Nephron (organoid): ENCODE measurements around the gene PNMA1.

Experiments
- H3K27ac Mint-ChIP-seq, 3 experiments: 2 replicates each; pipeline ENCODE4 v1.8.0; 2020; ENCODE audit warnings: mixed read lengths in 3 of 3, mild to moderate bottlenecking in 2 of 3, moderate library complexity in 1 of 3
- H3K27me3 Mint-ChIP-seq: 2 replicates; pipeline ENCODE4 v1.8.0; 2021; ENCODE audit warnings: low read depth, mild to moderate bottlenecking, moderate library complexity, mixed read lengths
- H3K36me3 Mint-ChIP-seq: 2 replicates; pipeline ENCODE4 v1.8.0; 2020; ENCODE audit warnings: low read depth, mixed read lengths
- H3K4me1 Mint-ChIP-seq: 2 replicates; pipeline ENCODE4 v1.8.0; 2020; ENCODE audit warnings: mixed read lengths
- H3K4me3 Mint-ChIP-seq, 3 experiments: 2 replicates each; pipeline ENCODE4 v1.8.0; 2020; ENCODE audit warnings: mild to moderate bottlenecking in 3 of 3, mixed read lengths in 3 of 3, moderate library complexity in 2 of 3
- H3K9me3 Mint-ChIP-seq: 2 replicates; pipeline ENCODE4 v1.8.0; 2020; ENCODE audit warnings: mixed read lengths
- TF ChIP-seq, protein P1 (sequence below), 3 experiments: fragments of 200-600 bp; sonication (generic); IDR thresholded peaks; one replicate each; pipeline ENCODE4 v1.5.0; 2021; ENCODE audit warnings: antibody characterized with exemption in 3 of 3; ENCODE audit not compliant: unreplicated experiment in 3 of 3

PNMA1 gene

DNA sequence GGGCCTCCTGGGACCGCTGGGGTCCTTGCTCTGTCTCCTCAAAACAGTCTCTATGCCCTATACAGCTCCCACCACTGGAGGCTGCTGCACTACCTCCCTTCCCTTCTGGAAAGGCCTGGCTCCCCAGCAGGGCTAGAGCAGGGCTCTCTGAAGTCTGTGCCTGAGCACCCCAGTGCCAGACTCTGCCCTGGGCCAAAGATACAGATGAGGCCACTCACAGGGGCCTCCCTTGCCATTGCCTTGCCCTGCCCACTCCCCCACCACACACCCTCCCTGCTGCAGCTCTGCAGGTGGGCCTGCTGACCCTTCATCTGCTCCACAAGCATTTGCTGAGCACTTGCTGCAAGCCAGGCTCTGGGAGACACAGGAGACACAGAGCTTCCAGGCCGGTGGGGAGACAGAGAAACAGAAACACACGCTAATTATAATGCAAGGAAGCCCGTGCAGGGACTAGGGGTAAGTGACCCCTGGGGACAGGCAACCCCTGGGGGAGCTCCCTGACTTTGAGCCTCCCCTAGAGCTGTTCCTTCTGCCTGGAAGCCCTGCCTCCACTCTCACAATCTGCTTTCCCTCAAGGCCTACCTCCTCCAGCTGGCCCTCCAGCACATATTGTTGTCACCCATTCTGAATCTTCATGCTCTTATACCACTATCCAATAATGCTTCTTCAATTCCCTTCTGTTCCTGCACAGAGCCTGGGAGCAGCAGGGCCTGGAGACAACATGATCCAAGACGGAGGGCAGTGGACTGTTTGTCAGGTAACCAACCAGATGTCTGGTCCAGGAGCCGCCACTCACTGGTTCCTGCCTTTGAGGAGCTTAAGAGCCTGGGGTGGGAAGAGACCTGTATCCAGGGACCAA lies 32.6 kb upstream of the PNMA1 start:
- no peaks in the 10 kb centered on the region for H3K27me3 Mint-ChIP-seq

DNA sequence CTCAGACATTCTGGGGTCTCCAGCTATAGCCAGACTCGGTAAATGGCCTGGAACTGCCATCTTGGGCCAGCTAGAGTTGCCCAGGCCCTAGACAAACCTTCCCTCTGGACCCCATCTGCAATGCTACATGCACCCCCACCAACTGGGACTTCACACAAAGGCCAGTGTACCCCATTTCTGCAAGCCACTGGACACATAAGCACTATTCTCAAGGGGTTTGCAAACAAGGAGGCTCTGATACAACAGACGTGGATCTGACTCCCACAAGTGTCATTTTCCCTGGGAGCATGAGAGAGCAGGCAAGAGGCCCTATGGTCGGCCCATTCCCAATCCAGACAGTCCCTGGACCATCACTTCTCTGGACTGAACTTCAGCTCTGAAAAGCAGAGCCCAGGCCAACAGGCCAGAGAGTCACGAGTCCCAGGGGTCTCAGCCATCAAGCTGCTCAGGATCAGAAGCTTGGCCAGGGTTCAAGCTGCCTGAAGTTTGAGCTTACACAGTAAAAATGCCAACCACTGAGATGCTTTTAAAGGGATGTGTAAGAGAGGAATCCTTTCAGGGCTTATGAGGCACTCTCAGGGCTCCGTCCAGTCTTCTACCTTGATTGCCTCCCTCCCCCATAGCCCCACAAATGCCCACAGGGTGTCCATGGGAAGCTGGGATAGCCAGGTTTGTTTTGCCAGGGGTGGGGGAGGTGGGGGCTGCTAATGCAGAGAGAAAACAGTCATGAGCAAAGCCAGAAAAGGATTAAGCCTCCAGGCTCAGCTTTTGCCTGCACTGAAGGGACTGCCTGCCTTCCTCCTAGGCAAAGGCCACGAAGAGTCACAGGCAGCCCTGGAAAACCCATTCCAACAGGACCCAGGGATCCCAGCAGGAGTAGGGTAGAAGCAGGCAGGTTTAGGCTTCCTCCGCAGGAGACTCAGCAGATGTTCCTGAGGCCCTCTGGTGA lies 31.7 kb upstream of the PNMA1 start:
- H3K36me3 Mint-ChIP-seq: no peaks in the 10 kb centered on the region
- H3K27me3 Mint-ChIP-seq: no peaks in the 10 kb centered on the region
- peak overlapping the region; percentile 76 to 99 (median 86) for H3K27ac Mint-ChIP-seq
- H3K9me3 Mint-ChIP-seq: no peaks in the 10 kb centered on the region
- H3K4me3 Mint-ChIP-seq: peak overlapping the region in 1 of 3 experiments; percentile 39
- peaks cover 98% of the 10 kb centered on the region for H3K4me1 Mint-ChIP-seq
- TF ChIP-seq, protein P1, sequence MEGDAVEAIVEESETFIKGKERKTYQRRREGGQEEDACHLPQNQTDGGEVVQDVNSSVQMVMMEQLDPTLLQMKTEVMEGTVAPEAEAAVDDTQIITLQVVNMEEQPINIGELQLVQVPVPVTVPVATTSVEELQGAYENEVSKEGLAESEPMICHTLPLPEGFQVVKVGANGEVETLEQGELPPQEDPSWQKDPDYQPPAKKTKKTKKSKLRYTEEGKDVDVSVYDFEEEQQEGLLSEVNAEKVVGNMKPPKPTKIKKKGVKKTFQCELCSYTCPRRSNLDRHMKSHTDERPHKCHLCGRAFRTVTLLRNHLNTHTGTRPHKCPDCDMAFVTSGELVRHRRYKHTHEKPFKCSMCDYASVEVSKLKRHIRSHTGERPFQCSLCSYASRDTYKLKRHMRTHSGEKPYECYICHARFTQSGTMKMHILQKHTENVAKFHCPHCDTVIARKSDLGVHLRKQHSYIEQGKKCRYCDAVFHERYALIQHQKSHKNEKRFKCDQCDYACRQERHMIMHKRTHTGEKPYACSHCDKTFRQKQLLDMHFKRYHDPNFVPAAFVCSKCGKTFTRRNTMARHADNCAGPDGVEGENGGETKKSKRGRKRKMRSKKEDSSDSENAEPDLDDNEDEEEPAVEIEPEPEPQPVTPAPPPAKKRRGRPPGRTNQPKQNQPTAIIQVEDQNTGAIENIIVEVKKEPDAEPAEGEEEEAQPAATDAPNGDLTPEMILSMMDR (IDR thresholded peaks at IDR 0.05; ENCODE audit: unreplicated experiment in 3 of 3): no peak

More for the DNA sequence above, 32.6 kb upstream of the PNMA1 start:
- Mint-ChIP-seq H3K27ac (peak overlapping the region; percentile 76 to 99 (median 86)), H3K9me3 (no peaks in the 10 kb centered on the region), H3K36me3 (no peaks in the 10 kb centered on the region), H3K4me1 (peaks cover 91% of the 10 kb centered on the region), H3K4me3 (peak overlapping the region in 2 of 3 experiments; percentile 4 to 15)
- TF ChIP-seq, protein P1 (IDR thresholded peaks at IDR 0.05; ENCODE audit: unreplicated experiment in 3 of 3): peak; percentile 16 to 31 (median 29)

DNA sequence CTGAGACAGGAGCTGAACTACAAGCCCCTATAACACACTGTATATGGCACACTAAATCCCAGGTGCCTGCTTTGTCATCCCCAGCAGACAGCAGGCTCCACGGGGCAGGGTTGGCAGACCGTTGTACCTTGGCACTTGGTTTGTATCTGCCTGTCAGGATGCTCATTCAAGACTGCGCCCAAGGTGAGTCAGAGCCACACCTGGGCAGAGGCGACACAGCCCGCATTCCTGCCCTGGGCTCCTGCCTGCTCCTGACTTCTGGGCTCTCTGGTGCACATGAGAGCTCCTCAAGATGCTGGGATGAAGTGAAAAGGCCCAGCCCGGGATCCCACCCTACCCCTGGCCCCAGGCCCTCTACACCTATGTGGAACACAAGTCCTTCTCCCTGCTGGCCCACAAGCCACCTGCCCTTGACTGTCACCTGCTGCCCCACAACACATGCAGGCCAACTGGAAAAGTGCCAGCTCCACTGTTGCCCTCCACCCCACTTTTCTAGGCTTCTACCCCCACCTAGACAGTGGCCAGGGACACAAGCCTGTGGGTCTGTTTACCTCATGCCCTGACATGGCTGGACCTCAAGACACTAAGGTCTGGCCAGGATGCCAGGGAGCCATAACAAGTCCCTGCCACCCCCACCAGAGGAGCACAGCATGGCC lies 30.8 kb upstream of the PNMA1 start:
- H3K27ac Mint-ChIP-seq: peak overlapping the region; percentile 92 to 99 (median 96)
- peaks cover 98% of the 10 kb centered on the region for H3K4me1 Mint-ChIP-seq
- TF ChIP-seq, protein P1 (IDR thresholded peaks at IDR 0.05; ENCODE audit: unreplicated experiment in 3 of 3): no peak
- H3K9me3 Mint-ChIP-seq: no peaks in the 10 kb centered on the region
- H3K27me3 Mint-ChIP-seq: no peaks in the 10 kb centered on the region
- H3K4me3 Mint-ChIP-seq: peak overlapping the region in 1 of 3 experiments; percentile 37
- H3K36me3 Mint-ChIP-seq: no peaks in the 10 kb centered on the region

DNA sequence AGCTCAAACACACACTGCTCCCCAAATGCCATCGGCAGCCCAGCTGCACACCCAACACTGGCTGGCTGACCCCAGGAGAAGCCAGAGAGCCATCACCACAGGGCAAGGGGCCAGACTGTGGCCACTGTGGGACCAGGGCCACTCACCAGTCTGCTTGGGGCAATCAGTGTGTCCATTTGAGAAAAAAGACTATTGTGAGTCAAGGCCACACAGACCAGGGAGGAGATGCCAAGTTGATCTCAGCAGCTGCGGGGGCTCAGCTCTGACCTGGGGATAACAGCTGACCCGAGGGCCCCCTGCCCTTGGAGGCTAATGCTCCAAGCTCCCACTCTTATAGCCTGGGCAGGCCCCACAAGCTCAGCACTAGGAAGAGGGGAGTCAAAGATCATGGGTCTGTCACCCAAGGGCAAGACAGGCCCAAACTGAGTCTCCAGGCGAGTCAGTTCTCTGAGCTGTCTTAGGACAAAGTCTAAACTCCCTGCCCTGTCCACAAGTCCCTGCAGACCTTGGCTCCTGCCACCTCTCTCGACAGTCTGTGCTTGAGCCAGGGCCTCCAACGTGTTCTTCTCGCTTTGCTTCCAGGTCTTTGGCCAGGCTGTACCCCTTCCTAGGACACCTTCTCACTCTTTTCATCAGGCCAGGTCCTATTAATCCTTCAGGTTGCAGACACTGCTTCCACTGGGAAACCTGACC lies 30.1 kb upstream of the PNMA1 start:
- Mint-ChIP-seq H3K4me3 (peak overlapping the region in 1 of 3 experiments; percentile 37), H3K4me1 (peaks cover 92% of the 10 kb centered on the region), H3K27me3 (no peaks in the 10 kb centered on the region), H3K27ac (peak overlapping the region; percentile 92 to 99 (median 96)), H3K9me3 (no peaks in the 10 kb centered on the region), H3K36me3 (no peaks in the 10 kb centered on the region)
- TF ChIP-seq, protein P1 (IDR thresholded peaks at IDR 0.05; ENCODE audit: unreplicated experiment in 3 of 3): no peak

DNA sequence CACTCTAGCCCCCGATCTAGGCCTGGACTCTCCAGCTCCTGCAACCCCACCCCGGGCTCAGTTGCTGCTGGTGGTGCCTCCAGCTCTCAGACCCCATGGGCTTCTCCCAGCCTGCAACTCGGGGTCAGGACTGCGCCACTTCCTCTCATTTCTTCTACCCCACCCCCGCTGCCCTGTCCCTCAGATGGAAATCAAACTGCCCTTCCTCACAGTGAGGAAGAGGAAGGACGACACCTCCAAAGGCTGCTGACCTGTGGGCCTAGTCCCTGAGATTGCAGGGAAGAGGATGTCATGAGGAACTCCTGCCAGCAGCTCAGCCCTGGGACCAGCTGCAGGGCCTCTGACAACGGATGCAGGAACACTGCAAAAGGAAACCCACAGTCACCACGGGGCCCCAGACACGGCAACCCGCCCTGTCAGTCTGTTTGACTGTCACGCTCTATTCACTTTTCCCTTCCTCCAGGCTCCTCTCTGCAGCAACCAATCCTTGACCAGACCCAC lies 29.3 kb upstream of the PNMA1 start:
- Mint-ChIP-seq H3K9me3 (no peaks in the 10 kb centered on the region), H3K27me3 (no peaks in the 10 kb centered on the region), H3K4me3 (peak overlapping the region; percentile 19 to 66 (median 57)), H3K4me1 (peaks cover 84% of the 10 kb centered on the region), H3K27ac (peak overlapping the region; percentile 92 to 99 (median 96)), H3K36me3 (no peaks in the 10 kb centered on the region)
- TF ChIP-seq, protein P1 (IDR thresholded peaks at IDR 0.05; ENCODE audit: unreplicated experiment in 3 of 3): no peak
